Mammary epithelial cell (primary cell): ENCODE data around the gene VWA5B2.

Experiments
- EZH2 ChIP-seq: IDR thresholded peaks from 2 replicates; pipeline ENCODE4 v1.6.1; 2012; ENCODE audit warnings: low read length, inconsistent platforms, borderline replicate concordance
- TF ChIP-seq, protein P1 (sequence below), 2 donors: IDR thresholded peaks in 1 of 2; conservative IDR thresholded peaks in 1 of 2; 2 replicates each; pipeline ENCODE4 v1.5.1; 2011 to 2012; ENCODE audit warnings: inconsistent platforms in 2 of 2, low read length in 2 of 2, mild to moderate bottlenecking in 2 of 2, control low read depth in 1 of 2, low read depth in 1 of 2; ENCODE audit not compliant: insufficient read depth in 1 of 2; ENCODE audit errors: extremely low read depth in 1 of 2

DNA sequence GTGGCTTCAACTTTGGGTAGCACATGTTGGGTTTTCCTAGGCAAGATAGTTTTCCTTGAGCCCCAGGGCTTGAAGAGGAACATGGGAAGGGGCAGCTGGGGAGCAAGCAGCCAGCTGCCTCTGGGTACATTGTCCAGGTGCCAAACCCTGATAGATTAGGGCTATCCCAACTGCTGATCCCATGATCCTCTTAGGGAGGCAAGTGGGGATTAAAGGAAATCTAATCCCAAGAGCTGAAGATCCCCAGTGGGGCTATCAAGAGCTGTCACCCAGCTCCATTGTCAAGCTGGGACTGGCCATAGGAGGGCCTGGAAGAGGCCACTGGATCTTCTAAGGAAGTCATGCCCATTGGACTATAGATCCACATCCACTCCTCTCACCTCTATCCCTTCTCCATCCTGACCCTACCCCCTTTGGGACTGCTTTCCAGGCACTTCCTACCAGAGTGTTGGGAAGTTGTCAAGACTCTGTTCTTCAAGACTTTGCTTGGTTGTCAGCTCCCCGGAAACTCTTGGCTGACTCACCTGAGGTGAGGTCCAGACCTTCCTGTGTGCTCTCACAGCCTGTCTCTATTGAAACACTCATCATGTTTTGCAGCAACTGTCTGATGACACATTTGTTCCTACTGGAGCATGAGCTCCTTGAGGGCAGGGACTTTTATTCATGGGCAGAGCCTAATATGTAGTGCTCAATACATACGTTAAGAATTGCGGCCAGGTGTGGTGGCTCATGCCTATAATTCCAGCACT is 26.1 kb downstream of the VWA5B2 start:
- TF ChIP-seq, protein P1, sequence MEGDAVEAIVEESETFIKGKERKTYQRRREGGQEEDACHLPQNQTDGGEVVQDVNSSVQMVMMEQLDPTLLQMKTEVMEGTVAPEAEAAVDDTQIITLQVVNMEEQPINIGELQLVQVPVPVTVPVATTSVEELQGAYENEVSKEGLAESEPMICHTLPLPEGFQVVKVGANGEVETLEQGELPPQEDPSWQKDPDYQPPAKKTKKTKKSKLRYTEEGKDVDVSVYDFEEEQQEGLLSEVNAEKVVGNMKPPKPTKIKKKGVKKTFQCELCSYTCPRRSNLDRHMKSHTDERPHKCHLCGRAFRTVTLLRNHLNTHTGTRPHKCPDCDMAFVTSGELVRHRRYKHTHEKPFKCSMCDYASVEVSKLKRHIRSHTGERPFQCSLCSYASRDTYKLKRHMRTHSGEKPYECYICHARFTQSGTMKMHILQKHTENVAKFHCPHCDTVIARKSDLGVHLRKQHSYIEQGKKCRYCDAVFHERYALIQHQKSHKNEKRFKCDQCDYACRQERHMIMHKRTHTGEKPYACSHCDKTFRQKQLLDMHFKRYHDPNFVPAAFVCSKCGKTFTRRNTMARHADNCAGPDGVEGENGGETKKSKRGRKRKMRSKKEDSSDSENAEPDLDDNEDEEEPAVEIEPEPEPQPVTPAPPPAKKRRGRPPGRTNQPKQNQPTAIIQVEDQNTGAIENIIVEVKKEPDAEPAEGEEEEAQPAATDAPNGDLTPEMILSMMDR (conservative IDR thresholded peaks at IDR 0.05 in 1 of 2, IDR thresholded peaks at IDR 0.05 in 1 of 2; ENCODE audit: extremely low read depth in 1 of 2, insufficient read depth in 1 of 2, low read depth in 1 of 2, low read length in 2 of 2): no peak
- no peak for TF ChIP-seq EZH2
